ENCODE data around the gene GLTPD2.
A peak's percentile ranks its signal among the peaks of the same experiment; 100 is the strongest.

The GLTPD2 gene

GRCh38 chr17:4759776-4760236 is 29.0 kb upstream of the GLTPD2 start:
- Histone ChIP-seq H3K4me1 (peaks cover 9 to 66% (median 15%) of the 10 kb centered on the region in 10 experiments), H3K4me3 (no peak overlapping the region), H3K27ac (peak overlapping the region in 3 of 11 experiments; percentile 38 to 47 (median 42); a peak in 5 of 22 replicates), H3K27me3 (no peaks in the 10 kb centered on the region), H4K20me1 (no peaks in the 10 kb centered on the region), H3K4me2 (peak overlapping the region in 3 of 11 experiments; percentile 18 to 71 (median 32); a peak in 5 of 22 replicates), H3K36me3 (no peaks in the 10 kb centered on the region), H3K9ac (no peak overlapping the region), H3K9me3 (replicated peaks in 1 of 11) (no peaks in the 10 kb centered on the region)
- no peak for TF ChIP-seq Cebpa-rat (IDR thresholded peaks at IDR 0.05)

GRCh38 chr17:4764595-4764994 is 24.2 kb upstream of the GLTPD2 start:
- H3K27me3 ChIP-seq, result no peaks in the 10 kb centered on the region
- no peak overlapping the region for H3K4me3 ChIP-seq
- TF ChIP-seq Cebpa-rat (IDR thresholded peaks at IDR 0.05), result no peak
- peaks cover 24 to 91% (median 48%) of the 10 kb centered on the region in 10 experiments for H3K4me1 ChIP-seq
- H3K9me3 ChIP-seq (replicated peaks in 1 of 11), result no peaks in the 10 kb centered on the region
- H4K20me1 ChIP-seq, result no peaks in the 10 kb centered on the region
- H3K9ac ChIP-seq, result peak overlapping the region in 6 of 11 experiments; percentile 34 to 94 (median 80); a peak in 9 of 22 replicates
- H3K27ac ChIP-seq, result peak overlapping the region in 9 of 11 experiments; percentile 8 to 98 (median 91); a peak in 16 of 22 replicates
- H3K36me3 ChIP-seq, result no peaks in the 10 kb centered on the region
- peak overlapping the region; percentile 24 to 89 (median 75) for H3K4me2 ChIP-seq

GRCh38 chr17:4766201-4766600 is 22.6 kb upstream of the GLTPD2 start:
- H3K9me3 ChIP-seq (replicated peaks in 1 of 11), result no peaks in the 10 kb centered on the region
- H3K9ac ChIP-seq, result peak overlapping the region in 7 of 11 experiments; percentile 47 to 94 (median 78); a peak in 13 of 22 replicates
- peak overlapping the region; percentile 7 to 89 (median 75); a peak in 18 of 22 replicates for H3K4me2 ChIP-seq
- no peak overlapping the region for H3K4me3 ChIP-seq
- H3K27ac ChIP-seq, result peak overlapping the region in 10 of 11 experiments; percentile 51 to 98 (median 87); a peak in 20 of 22 replicates
- H3K36me3 ChIP-seq, result no peaks in the 10 kb centered on the region
- TF ChIP-seq Cebpa-rat (IDR thresholded peaks at IDR 0.05), result peak in 6 of 11 experiments; percentile 32 to 73 (median 56); a peak in 6 of 22 replicates
- peaks cover 31 to 93% (median 63%) of the 10 kb centered on the region in 10 experiments for H3K4me1 ChIP-seq
- H3K27me3 ChIP-seq, result no peaks in the 10 kb centered on the region
- H4K20me1 ChIP-seq, result no peaks in the 10 kb centered on the region

- H3K4me1 ChIP-seq, result peaks cover 36 to 93% (median 68%) of the 10 kb centered on the region in 10 experiments
- peak overlapping the region in 7 of 11 experiments; percentile 47 to 94 (median 78); a peak in 13 of 22 replicates for H3K9ac ChIP-seq
- no peaks in the 10 kb centered on the region for H4K20me1 ChIP-seq
- H3K4me2 ChIP-seq, result peak overlapping the region; percentile 24 to 87 (median 73); a peak in 20 of 22 replicates
- H3K27ac ChIP-seq, result peak overlapping the region in 10 of 11 experiments; percentile 51 to 98 (median 87); a peak in 19 of 22 replicates
- no peaks in the 10 kb centered on the region for H3K36me3 ChIP-seq
- H3K4me3 ChIP-seq, result no peak overlapping the region
- no peaks in the 10 kb centered on the region for H3K27me3 ChIP-seq
- no peak for TF ChIP-seq Cebpa-rat (IDR thresholded peaks at IDR 0.05)
- H3K9me3 ChIP-seq (replicated peaks in 1 of 11), result no peaks in the 10 kb centered on the region
Observed at GRCh38 chr17:4766723-4767122, 22.0 kb upstream of the GLTPD2 start.

- Histone ChIP-seq H3K4me2 (peak overlapping the region in 6 of 11 experiments; percentile 39 to 87 (median 78); a peak in 10 of 22 replicates), H3K36me3 (no peaks in the 10 kb centered on the region), H3K4me3 (no peak overlapping the region), H3K27ac (peak overlapping the region in 6 of 11 experiments; percentile 83 to 98 (median 95); a peak in 13 of 22 replicates), H4K20me1 (no peaks in the 10 kb centered on the region), H3K9ac (peak overlapping the region in 5 of 11 experiments; percentile 45 to 94 (median 82); a peak in 8 of 22 replicates), H3K27me3 (no peaks in the 10 kb centered on the region), H3K9me3 (replicated peaks in 1 of 11) (no peaks in the 10 kb centered on the region), H3K4me1 (peaks cover 52 to 100% (median 83%) of the 10 kb centered on the region in 10 experiments)
- no peak for TF ChIP-seq Cebpa-rat (IDR thresholded peaks at IDR 0.05)
Observed at GRCh38 chr17:4768298-4768697, 20.5 kb upstream of the GLTPD2 start.

- Histone ChIP-seq H3K27me3 (no peaks in the 10 kb centered on the region), H3K27ac (peak overlapping the region in 6 of 11 experiments; percentile 27 to 98 (median 95); a peak in 9 of 22 replicates), H3K9ac (no peak overlapping the region), H4K20me1 (no peaks in the 10 kb centered on the region), H3K4me3 (no peak overlapping the region), H3K4me2 (peak overlapping the region in 6 of 11 experiments; percentile 28 to 87 (median 76); a peak in 10 of 22 replicates), H3K4me1 (peaks cover 57 to 100% (median 84%) of the 10 kb centered on the region in 10 experiments), H3K36me3 (no peaks in the 10 kb centered on the region), H3K9me3 (replicated peaks in 1 of 11) (no peaks in the 10 kb centered on the region)
- TF ChIP-seq Cebpa-rat (IDR thresholded peaks at IDR 0.05), result no peak
Observed at GRCh38 chr17:4769628-4770027, 19.1 kb upstream of the GLTPD2 start.

- no peaks in the 10 kb centered on the region for H4K20me1 ChIP-seq
- H3K9ac ChIP-seq, result peak within 1 kb of the TSS in 6 of 11 experiments; percentile 20 to 50 (median 33); a peak in 11 of 22 replicates
- H3K4me2 ChIP-seq, result peak within 1 kb of the TSS; percentile 53 to 89 (median 82)
- TF ChIP-seq Cebpa-rat (IDR thresholded peaks at IDR 0.05), result no peak
- H3K27ac ChIP-seq, result peak within 1 kb of the TSS; percentile 85 to 98 (median 92); a peak in 21 of 22 replicates
- H3K9me3 ChIP-seq (replicated peaks in 1 of 11), result no peaks in the 10 kb centered on the region
- H3K36me3 ChIP-seq, result no peaks in the 10 kb centered on the region
- H3K4me1 ChIP-seq, result peaks cover 65 to 100% (median 82%) of the 10 kb centered on the region in 10 experiments
- no peaks in the 10 kb centered on the region for H3K27me3 ChIP-seq
- H3K4me3 ChIP-seq, result no peak within 1 kb of the TSS
Observed at GRCh38 chr17:4771519-4772234, 17.1 kb upstream of the GLTPD2 start, which contains the start of gene TM4SF5. Gene TM4SF5 (plus strand): TSS chr17:4771886. CDS start chr17:4771923, 37 bp downstream.

GRCh38 chr17:4772235-4772613 is 16.5 kb upstream of the GLTPD2 start:
- Histone ChIP-seq H3K4me1 (peaks cover 65 to 100% (median 79%) of the 10 kb centered on the region in 10 experiments), H3K9me3 (replicated peaks in 1 of 11) (no peaks in the 10 kb centered on the region), H4K20me1 (no peaks in the 10 kb centered on the region), H3K27me3 (no peaks in the 10 kb centered on the region), H3K36me3 (no peaks in the 10 kb centered on the region), H3K9ac (peak overlapping the region in 5 of 11 experiments; percentile 20 to 50 (median 32); a peak in 8 of 22 replicates), H3K4me2 (peak overlapping the region; percentile 53 to 89 (median 82)), H3K27ac (peak overlapping the region in 9 of 11 experiments; percentile 85 to 96 (median 88); a peak in 20 of 22 replicates), H3K4me3 (no peak overlapping the region)
- TF ChIP-seq Cebpa-rat (IDR thresholded peaks at IDR 0.05), result no peak
